Calu3 (cell line): ENCODE results near the gene PPP1R9A. TPM values are rescaled to one million over a fixed set of nuclear protein-coding genes. Genes with fewer than 3 reads are reported as not detected.

Experiments used
- BruUV-seq: library from RNA; stranded (reverse); fragments of 400-500 nt; replicated peaks from 2 replicates; lab custom pipeline; 2021; lab: Mats Ljungman, UMichigan
- CTCF ChIA-PET: fragments of 300-600 bp; sonication (Branson Sonifier 250); formaldehyde crosslinking; loops from one replicate; lab custom pipeline; 2022; ENCODE audit warnings: antibody characterized with exemption; lab: Charles Lee
- DNase-seq: peaks from one replicate; pipeline ENCODE4 v3.0.0; 2022
- H3K27ac Mint-ChIP-seq: one replicate; pipeline ENCODE4 v1.8.0; 2022; ENCODE audit warnings: mixed read lengths; ENCODE audit not compliant: unreplicated experiment
- H3K27me3 Mint-ChIP-seq: one replicate; pipeline ENCODE4 v1.8.0; 2022; ENCODE audit warnings: mixed read lengths; ENCODE audit not compliant: unreplicated experiment
- H3K36me3 Mint-ChIP-seq: one replicate; pipeline ENCODE4 v1.8.0; 2022; ENCODE audit warnings: mild to moderate bottlenecking, moderate library complexity, mixed read lengths; ENCODE audit not compliant: insufficient read depth, unreplicated experiment
- H3K4me1 Mint-ChIP-seq: one replicate; pipeline ENCODE4 v1.8.0; 2022; ENCODE audit warnings: mild to moderate bottlenecking, low read depth, mixed read lengths; ENCODE audit not compliant: unreplicated experiment
- H3K4me3 Mint-ChIP-seq: one replicate; pipeline ENCODE4 v1.8.0; 2022; ENCODE audit warnings: mild to moderate bottlenecking, low read depth, moderate library complexity, mixed read lengths; ENCODE audit not compliant: unreplicated experiment
- H3K9me3 Mint-ChIP-seq: one replicate; pipeline ENCODE4 v1.8.0; 2022; ENCODE audit warnings: low read depth, mixed read lengths; ENCODE audit not compliant: unreplicated experiment
- CTCF ChIP-seq: fragments of 200-600 bp; IDR thresholded peaks from one replicate; pipeline ENCODE4 v1.8.0; 2022; ENCODE audit warnings: antibody characterized with exemption; ENCODE audit not compliant: unreplicated experiment
- intact Hi-C: fragments of 100-400 bp; cut with micrococcal nuclease; formaldehyde crosslinking; loops from one replicate; pipeline ENCODE4 v1.10.0; 2022; ENCODE audit not compliant: unreplicated experiment
- total RNA-seq: library from RNA; stranded (reverse); gene quantifications from 2 replicates; pipeline ENCODE4 v1.2.3, GENCODE V29; 2022

The PPP1R9A gene
- total RNA-seq, 1 experiment from 2014 or later, result 19.4 TPM

- intact Hi-C loops, result no loop called here
- BruUV-seq, result no TSS peak
- CTCF ChIA-PET, result no interaction called here
- Mint-ChIP-seq H3K36me3 (no peaks in the 10 kb centered on the region), H3K9me3 (no peaks in the 10 kb centered on the region), H3K4me3 (no peak overlapping the region), H3K4me1 (no peaks in the 10 kb centered on the region), H3K27ac (no peak overlapping the region), H3K27me3 (no peaks in the 10 kb centered on the region)
- no peak for DNase-seq
- no peak for TF ChIP-seq CTCF
Measured at GRCh38 chr7:95055295-95055694, 147.9 kb downstream of the PPP1R9A start.

GRCh38 chr7:95056107-95056739, 148.8 kb downstream of the PPP1R9A start:
- no peaks in the 10 kb centered on the region for H3K4me1 Mint-ChIP-seq
- H3K27me3 Mint-ChIP-seq, result no peaks in the 10 kb centered on the region
- DNase-seq, result no peak
- CTCF ChIA-PET, result no interaction called here
- intact Hi-C loops, result no loop called here
- no peaks in the 10 kb centered on the region for H3K36me3 Mint-ChIP-seq
- H3K9me3 Mint-ChIP-seq, result no peaks in the 10 kb centered on the region
- H3K27ac Mint-ChIP-seq, result no peak overlapping the region
- H3K4me3 Mint-ChIP-seq, result no peak overlapping the region
- TF ChIP-seq CTCF, result no peak
- no TSS peak for BruUV-seq

GRCh38 chr7:95056901-95057300, 149.5 kb downstream of the PPP1R9A start:
- Mint-ChIP-seq H3K9me3 (no peaks in the 10 kb centered on the region), H3K36me3 (no peaks in the 10 kb centered on the region), H3K27me3 (no peaks in the 10 kb centered on the region), H3K4me3 (no peak overlapping the region), H3K27ac (no peak overlapping the region), H3K4me1 (no peaks in the 10 kb centered on the region)
- intact Hi-C loops, result no loop called here
- no TSS peak for BruUV-seq
- TF ChIP-seq CTCF, result no peak
- no peak for DNase-seq
- CTCF ChIA-PET, result no interaction called here

GRCh38 chr7:95059842-95060313, 152.5 kb downstream of the PPP1R9A start:
- CTCF ChIA-PET, result no interaction called here
- H3K36me3 Mint-ChIP-seq, result no peaks in the 10 kb centered on the region
- H3K9me3 Mint-ChIP-seq, result no peaks in the 10 kb centered on the region
- TF ChIP-seq CTCF, result no peak
- H3K4me3 Mint-ChIP-seq, result no peak overlapping the region
- DNase-seq, result no peak
- no peak overlapping the region for H3K27ac Mint-ChIP-seq
- no TSS peak for BruUV-seq
- no peaks in the 10 kb centered on the region for H3K27me3 Mint-ChIP-seq
- no peaks in the 10 kb centered on the region for H3K4me1 Mint-ChIP-seq
- intact Hi-C loops, result no loop called here
